ENCODE measurements around the gene TRIM33. TPM values are rescaled to one million over a fixed set of nuclear protein-coding genes. Genes with fewer than 3 reads are reported as not detected.

The TRIM33 gene
- polyA plus RNA-seq, 1 donor (not counting 4 experiments of a cell fraction or from before 2014, with no cell fraction given): 26.4 TPM

GRCh38 chr1:114550336-114550735 lies 39.3 kb upstream of the TRIM33 start:
- dilution Hi-C loops (cut with MboI; ENCODE audit: extremely low pct_ligation_motif_present, low sequenced_read_pairs): no loop called here
- Histone ChIP-seq H3K9ac (ENCODE audit: control insufficient read depth, extremely low read depth, insufficient read depth, low read length) (no peak overlapping the region), H2AFZ (ENCODE audit: control insufficient read depth, low read length) (no peak overlapping the region), H3K9me3 (ENCODE audit: control insufficient read depth, low read depth, low read length) (no peaks in the 10 kb centered on the region), H3K27me3 (ENCODE audit: control insufficient read depth, extremely low read depth, insufficient read depth, low read length) (no peaks in the 10 kb centered on the region), H3K36me3 (ENCODE audit: control insufficient read depth in 2 of 2, extremely low read depth in 1 of 2, insufficient read depth in 2 of 2, low read length in 2 of 2) (no peaks in the 10 kb centered on the region), H3K27ac (ENCODE audit: control insufficient read depth, insufficient read depth, low read length) (no peak overlapping the region), H3K4me1 (ENCODE audit: control insufficient read depth, extremely low read depth, insufficient read depth, low read length) (no peaks in the 10 kb centered on the region), H3K4me3 (ENCODE audit: control insufficient read depth in 2 of 3, extremely low read depth in 1 of 3, insufficient read depth in 2 of 3, low read depth in 1 of 3, low read length in 3 of 3) (no peak overlapping the region), H3K79me2 (ENCODE audit: control insufficient read depth, insufficient read depth, low read length) (no peaks in the 10 kb centered on the region), H3K9me1 (ENCODE audit: control insufficient read depth, extremely low read depth, insufficient read depth, low read length) (no peaks in the 10 kb centered on the region), H3K4me2 (ENCODE audit: control insufficient read depth, extremely low read depth, insufficient read depth, low read depth, low read length) (no peak overlapping the region), H4K20me1 (ENCODE audit: control insufficient read depth, extremely low read depth, insufficient read depth, low read length) (no peaks in the 10 kb centered on the region)
- no peak for TF ChIP-seq CTCF (optimal IDR thresholded peaks at IDR 0.05 in 1 of 3, IDR thresholded peaks at IDR 0.05 in 1 of 3, conservative IDR thresholded peaks at IDR 0.05 in 1 of 3; ENCODE audit: extremely low read depth in 1 of 3, insufficient read depth in 2 of 3, low read length in 3 of 3)
- TF ChIP-seq EZH2 (IDR thresholded peaks at IDR 0.05; ENCODE audit: low read length): no peak
- DNase-seq (ENCODE audit: low read depth, low spot score) (no peak), FAIRE-seq (no peak)

- no peaks in the 10 kb centered on the region for H3K4me1 ChIP-seq (ENCODE audit: control insufficient read depth, extremely low read depth, insufficient read depth, low read length)
- no peak overlapping the region for H3K9ac ChIP-seq (ENCODE audit: control insufficient read depth, extremely low read depth, insufficient read depth, low read length)
- no peak for TF ChIP-seq EZH2 (IDR thresholded peaks at IDR 0.05; ENCODE audit: low read length)
- TF ChIP-seq CTCF (optimal IDR thresholded peaks at IDR 0.05 in 1 of 3, IDR thresholded peaks at IDR 0.05 in 1 of 3, conservative IDR thresholded peaks at IDR 0.05 in 1 of 3; ENCODE audit: extremely low read depth in 1 of 3, insufficient read depth in 2 of 3, low read length in 3 of 3): no peak
- no peaks in the 10 kb centered on the region for H3K79me2 ChIP-seq (ENCODE audit: control insufficient read depth, insufficient read depth, low read length)
- dilution Hi-C loops (cut with MboI; ENCODE audit: extremely low pct_ligation_motif_present, low sequenced_read_pairs): no loop called here
- no peak overlapping the region for H3K27ac ChIP-seq (ENCODE audit: control insufficient read depth, insufficient read depth, low read length)
- DNase-seq (ENCODE audit: low read depth, low spot score): no peak
- H2AFZ ChIP-seq (ENCODE audit: control insufficient read depth, low read length): no peak overlapping the region
- no peaks in the 10 kb centered on the region for H3K9me3 ChIP-seq (ENCODE audit: control insufficient read depth, low read depth, low read length)
- no peaks in the 10 kb centered on the region for H4K20me1 ChIP-seq (ENCODE audit: control insufficient read depth, extremely low read depth, insufficient read depth, low read length)
- no peak overlapping the region for H3K4me2 ChIP-seq (ENCODE audit: control insufficient read depth, extremely low read depth, insufficient read depth, low read depth, low read length)
- no peaks in the 10 kb centered on the region for H3K36me3 ChIP-seq (ENCODE audit: control insufficient read depth in 2 of 2, extremely low read depth in 1 of 2, insufficient read depth in 2 of 2, low read length in 2 of 2)
- H3K4me3 ChIP-seq (ENCODE audit: control insufficient read depth in 2 of 3, extremely low read depth in 1 of 3, insufficient read depth in 2 of 3, low read depth in 1 of 3, low read length in 3 of 3): no peak overlapping the region
- no peak for FAIRE-seq
- no peaks in the 10 kb centered on the region for H3K27me3 ChIP-seq (ENCODE audit: control insufficient read depth, extremely low read depth, insufficient read depth, low read length)
- H3K9me1 ChIP-seq (ENCODE audit: control insufficient read depth, extremely low read depth, insufficient read depth, low read length): no peaks in the 10 kb centered on the region
These were observed 38.1 kb upstream of the TRIM33 start for GRCh38 chr1:114549137-114549536.
